GM13976 (cell line): ENCODE data around the gene NOS3.

ENCODE experiments used
- DNase-seq: peaks from one replicate; pipeline ENCODE4 v3.0.0; 2012; ENCODE audit warnings: low spot score
- in situ Hi-C: fragments of 300-500 bp; cut with MboI; formaldehyde crosslinking; loops from one replicate; pipeline ENCODE4 v1.12.0; 2022; ENCODE audit warnings: low sequenced_read_pairs, mixed read lengths, inconsistent platforms; ENCODE audit not compliant: unreplicated experiment
- TF ChIP-seq, protein P1 (sequence below): IDR thresholded peaks from 2 replicates; pipeline ENCODE4 v1.5.1; 2012; ENCODE audit warnings: borderline replicate concordance, mild to moderate bottlenecking; ENCODE audit not compliant: insufficient read depth; ENCODE audit errors: extremely low read depth, missing control alignments, control extremely low read depth

The NOS3 gene

DNA sequence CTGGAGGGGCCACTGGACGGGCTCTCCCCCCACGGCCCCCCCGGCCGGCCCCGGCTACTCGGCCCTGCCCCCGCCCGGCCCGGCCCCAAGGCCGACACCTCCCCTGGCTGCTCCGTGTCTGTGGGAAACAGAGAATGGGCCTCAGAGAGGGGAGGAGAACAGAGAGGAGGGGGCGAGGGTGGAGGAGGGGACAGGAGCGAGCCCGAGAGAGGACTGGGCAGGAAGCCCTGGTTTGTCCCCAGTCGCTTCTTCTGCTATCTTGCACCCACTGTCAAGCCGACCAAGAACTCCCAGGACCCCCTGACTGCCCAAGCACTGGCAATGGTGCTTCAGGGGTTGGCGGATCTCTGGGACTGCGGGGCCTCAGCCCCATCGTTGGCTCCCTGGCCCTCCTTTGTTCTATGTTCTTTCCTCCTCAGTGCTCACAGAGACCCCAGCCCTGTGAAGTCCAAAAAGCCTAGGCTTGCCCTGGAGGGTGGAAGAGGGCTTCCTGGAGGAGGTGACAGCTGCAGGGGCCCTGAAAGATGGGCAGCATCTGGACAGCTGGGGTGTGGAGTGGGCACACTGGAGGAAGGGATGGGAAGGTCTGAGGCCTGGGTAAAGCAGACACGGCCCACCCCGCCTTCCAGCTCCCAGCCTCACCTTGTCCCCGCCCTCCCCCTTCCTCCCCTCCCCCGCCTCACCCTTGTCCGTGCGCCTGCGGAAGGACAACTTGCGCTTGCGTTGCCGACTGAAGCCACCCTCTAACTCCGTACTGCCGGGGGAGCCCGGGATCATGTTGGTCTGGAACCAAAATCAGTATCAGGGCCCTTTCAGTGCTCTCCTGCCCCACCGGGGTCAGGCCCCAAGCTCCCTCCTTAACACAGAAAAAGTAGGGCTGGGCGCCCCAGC is 42.8 kb upstream of the NOS3 start:
- no peak for DNase-seq
- in situ Hi-C loops, result no loop called here
- TF ChIP-seq, protein P1, sequence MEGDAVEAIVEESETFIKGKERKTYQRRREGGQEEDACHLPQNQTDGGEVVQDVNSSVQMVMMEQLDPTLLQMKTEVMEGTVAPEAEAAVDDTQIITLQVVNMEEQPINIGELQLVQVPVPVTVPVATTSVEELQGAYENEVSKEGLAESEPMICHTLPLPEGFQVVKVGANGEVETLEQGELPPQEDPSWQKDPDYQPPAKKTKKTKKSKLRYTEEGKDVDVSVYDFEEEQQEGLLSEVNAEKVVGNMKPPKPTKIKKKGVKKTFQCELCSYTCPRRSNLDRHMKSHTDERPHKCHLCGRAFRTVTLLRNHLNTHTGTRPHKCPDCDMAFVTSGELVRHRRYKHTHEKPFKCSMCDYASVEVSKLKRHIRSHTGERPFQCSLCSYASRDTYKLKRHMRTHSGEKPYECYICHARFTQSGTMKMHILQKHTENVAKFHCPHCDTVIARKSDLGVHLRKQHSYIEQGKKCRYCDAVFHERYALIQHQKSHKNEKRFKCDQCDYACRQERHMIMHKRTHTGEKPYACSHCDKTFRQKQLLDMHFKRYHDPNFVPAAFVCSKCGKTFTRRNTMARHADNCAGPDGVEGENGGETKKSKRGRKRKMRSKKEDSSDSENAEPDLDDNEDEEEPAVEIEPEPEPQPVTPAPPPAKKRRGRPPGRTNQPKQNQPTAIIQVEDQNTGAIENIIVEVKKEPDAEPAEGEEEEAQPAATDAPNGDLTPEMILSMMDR, result no peak

- TF ChIP-seq, protein P1, result no peak
- DNase-seq, result no peak
- in situ Hi-C loops, result no loop called here
Observed at GRCh38 chr7:150948791-150949251, 42.0 kb upstream of the NOS3 start.

DNA sequence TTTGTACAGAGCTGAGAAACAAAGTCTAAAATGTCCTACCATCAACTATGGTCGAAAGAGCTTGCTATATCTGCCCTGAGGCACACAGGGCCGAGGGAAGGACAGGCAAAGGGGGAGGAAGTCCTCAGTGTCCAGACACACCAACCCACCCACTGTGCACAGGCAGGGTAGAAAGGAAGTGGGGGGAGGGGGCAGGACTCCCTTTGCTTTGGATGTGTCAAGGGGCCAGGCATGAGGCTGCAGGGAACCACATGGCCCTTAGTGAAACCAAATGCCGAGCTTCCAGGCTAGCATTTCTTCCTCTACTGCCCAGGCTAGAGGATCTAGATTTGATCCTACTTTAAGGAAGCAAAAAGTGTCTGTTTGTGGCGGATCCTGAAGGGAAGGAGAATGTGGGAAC is 41.3 kb upstream of the NOS3 start:
- TF ChIP-seq, protein P1, result no peak

DNA sequence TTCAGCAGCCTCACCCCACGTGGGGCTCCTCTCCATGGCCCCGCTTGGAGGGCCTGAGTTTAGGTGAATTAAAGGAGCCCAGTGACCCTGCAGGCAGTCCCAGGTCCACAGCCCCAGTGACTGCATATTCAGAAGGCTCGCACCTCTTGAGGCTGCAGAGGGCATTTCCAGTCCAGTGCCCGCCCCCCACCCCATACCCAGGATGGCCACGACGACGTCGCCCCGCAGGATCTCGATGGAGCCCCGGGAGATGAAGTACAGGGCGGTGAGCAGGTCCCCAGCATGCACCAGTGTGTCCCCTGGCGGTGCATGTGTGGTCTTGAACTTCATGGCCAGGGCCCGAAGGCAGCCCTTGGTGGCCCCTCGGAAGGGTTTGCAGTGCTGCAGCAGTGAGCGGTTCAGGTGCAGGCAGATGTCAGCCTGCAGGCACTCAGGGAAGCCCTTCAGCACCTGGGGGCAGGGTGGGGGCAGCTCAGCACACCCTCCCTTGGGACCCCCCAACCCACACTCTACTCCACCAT is 40.8 kb upstream of the NOS3 start:
- DNase-seq, result no peak
- TF ChIP-seq, protein P1, result no peak
- in situ Hi-C loops, result no loop called here

More for the DNA sequence above, 41.3 kb upstream of the NOS3 start:
- DNase-seq, result no peak
- in situ Hi-C loops, result no loop called here

DNA sequence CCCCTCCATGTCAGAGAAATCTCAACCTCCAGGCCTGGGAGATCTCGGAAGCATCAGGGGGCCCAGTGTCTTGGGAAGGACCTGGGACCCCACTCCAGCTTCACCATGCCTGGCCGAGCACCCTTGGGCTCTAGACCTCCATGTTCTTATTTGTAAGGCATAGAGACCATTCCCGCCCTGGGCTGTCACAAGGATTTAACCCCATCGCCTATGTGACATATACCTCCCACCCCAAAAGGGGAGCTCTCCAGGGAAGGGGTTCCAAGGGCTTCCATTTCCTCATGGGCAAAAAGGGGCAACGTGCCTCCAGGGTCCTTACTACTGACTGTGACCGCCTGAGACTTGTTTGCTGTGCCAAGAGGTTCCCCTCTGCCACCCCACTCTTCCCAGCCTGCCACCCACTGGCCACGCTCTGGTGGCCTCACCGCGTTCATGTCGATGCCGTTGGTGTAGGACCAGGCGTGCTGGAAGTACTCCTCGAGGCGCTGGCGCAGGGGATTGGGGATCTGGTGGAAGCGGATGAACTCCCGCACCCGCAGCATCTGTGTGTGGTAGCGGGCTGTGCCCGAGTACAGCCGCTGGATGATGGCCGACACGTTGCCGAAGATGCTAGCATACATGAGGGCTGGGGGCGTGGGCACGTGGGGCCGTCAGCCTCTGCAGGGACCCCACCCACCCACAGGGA is 40.2 kb upstream of the NOS3 start:
- TF ChIP-seq, protein P1, result no peak
- no peak for DNase-seq
- in situ Hi-C loops, result no loop called here

DNA sequence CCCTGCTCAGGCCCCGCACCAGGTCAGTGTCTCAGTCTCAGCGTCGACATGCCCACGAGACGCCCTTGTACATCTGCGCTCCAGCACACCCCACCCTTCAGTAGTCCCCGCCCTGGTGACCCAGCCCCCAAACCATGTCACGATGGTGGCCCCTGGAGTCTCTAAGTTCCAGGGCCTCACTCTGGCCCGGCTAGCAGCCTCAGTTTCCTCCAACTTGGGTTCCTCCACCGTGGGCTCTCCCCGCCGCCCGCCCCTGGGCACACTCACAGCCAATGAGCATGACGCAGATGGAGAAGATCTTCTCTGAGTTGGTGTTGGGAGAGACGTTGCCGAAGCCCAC is 39.7 kb upstream of the NOS3 start:
- TF ChIP-seq, protein P1, result no peak
- in situ Hi-C loops, result no loop called here
- no peak for DNase-seq
